ENCODE results near the gene CHKB.

CHKB gene

GRCh38 chr22:50571264-50572175, 11.1 kb downstream of the CHKB start:
- DNase-seq, result no peak

DNA sequence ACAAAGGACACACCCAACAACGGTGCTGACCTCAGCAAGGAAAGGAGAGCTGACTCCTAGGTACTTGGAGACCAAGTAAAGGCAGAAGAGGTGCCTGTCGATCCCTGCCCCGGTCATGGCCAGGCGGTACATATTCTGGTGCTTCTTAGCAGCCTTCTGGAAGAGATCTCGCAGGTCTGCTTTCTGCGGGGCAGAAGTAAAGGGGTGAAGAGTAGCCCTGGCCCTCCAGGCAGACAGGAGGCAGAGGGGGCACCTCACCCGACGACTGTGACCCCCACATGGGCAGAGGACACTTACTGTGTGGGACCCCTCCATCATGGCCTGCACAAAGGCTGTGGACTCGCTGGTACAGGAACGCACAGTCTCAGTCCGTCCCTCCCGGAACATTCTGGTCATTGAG, 11.8 kb downstream of the CHKB start:
- DNase-seq, result no peak

- no peak for DNase-seq
These were observed 12.6 kb downstream of the CHKB start for GRCh38 chr22:50569896-50570535.

DNA sequence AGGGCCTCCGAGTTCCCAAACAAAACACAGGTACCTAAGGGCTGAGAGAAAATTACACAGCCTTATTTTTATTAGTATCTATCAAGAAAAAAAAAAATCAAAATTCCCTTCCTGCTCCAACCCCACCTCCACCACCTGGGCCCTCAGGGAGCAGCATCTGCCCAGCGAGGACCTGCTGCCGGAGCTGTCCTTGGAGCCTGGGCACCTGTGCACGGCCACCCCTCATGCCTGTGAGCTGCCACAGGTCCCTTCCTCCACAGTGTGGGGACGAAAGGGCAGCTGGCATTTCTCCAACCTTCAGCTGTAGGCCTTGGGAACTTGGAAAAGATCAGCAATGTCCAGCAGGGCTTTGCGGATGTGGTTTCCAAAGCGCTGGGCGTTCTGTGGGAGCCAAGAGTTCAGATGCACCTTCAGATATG, 13.6 kb downstream of the CHKB start:
- DNase-seq, result no peak

GRCh38 chr22:50568626-50569025, 14.0 kb downstream of the CHKB start:
- DNase-seq, result no peak

DNA sequence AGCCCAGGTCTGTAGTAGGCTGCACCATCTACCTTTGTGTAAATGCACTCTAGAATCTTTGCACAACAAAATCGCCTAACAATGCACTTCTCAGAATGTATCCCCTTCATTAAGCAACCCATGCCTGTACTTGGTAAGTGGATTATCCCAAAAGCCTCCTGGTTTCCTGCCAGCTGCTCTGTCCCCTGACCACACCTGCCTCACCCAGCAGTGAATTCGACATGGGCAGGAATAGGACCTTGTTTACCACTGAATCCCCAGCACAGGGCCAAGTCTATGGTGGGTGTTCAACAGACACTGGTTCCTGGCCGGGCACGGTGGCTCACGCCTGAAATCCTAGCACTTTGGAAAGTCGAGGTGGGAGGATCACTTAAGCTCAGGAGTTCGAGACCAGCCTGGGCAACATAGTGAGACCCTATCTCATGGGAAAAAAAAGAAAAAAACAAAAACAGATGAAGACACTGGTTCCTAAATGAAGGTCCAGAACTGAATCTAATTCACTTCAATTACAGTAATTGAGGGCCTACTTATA, 14.9 kb downstream of the CHKB start:
- DNase-seq, result no peak

DNA sequence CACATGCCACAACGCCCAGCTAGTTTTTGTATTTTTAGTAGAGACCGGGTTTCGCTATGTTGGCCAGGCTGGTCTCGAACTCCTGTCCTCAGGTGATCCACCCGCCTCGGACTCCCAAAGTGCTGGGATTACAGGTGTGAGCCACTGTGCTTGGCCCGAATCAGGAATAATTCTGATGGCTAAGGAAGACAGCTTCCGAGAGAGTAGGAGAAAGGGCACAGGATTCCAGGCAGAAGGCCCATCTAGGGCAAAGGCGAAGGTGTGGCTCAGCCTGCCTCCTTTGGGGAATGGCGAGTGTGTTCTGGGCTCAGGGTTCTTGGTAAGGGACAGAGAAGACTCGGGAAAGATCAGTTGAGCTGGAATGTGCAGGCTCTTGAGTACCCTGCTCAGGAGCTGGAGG, 18.4 kb downstream of the CHKB start:
- no peak for DNase-seq

- DNase-seq, result no peak
These were observed 19.1 kb downstream of the CHKB start for GRCh38 chr22:50563413-50564160.

GRCh38 chr22:50562523-50563412, 19.9 kb downstream of the CHKB start, which contains the start of gene SYCE3:
TSS of gene SYCE3 (minus strand) at chr22:50562919. CDS start at chr22:50556405, 6,514 bp downstream.
- DNase-seq, result peak; percentile 93

DNA sequence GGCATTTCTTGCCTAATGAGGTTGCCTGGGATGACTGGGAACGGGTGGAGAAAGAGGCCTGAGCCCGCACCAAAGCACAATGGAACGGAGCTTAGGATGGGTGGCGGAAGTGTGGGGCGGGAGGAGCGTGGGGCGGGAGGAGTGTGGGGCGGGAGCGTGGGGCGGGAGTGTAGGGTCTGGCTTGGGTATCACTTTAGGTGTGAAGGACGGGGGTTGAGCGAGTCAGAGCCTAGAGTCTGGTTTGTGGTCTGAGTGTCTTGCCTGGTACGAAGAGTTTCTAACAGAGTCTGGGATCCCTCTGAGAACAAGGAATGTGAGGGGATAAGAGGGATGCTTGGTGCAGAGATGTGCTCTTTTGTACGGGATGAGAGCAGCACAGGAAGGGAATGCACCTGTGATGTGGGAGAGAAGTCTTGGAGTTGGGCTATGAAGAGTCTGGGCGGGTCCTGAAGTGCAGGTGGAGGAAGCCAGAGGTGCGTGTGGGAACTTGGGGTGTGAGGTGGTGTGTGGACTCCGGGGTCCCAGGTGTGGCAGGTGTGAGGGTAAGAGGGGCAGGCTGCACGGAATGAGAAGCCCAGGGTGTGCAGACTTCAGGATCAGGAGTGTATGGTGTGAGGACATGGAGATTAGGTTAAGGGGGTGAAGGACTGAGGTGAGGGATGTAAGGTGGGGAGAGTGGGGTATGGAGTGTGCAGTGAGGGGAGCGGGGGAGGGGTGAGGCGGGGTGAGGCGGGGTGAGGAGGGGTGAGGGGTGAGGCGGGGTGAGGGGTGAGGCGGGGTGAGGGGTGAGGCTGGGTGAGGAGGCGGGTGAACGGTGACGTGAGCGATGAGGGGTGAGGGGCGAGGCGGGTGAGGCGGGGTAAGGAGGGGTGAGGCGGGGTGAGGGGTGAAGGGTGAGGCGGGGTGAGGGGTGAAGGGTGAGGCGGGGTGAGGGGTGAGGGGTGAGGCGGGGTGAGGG, 21.0 kb downstream of the CHKB start:
- peak; percentile 26 for DNase-seq

DNA sequence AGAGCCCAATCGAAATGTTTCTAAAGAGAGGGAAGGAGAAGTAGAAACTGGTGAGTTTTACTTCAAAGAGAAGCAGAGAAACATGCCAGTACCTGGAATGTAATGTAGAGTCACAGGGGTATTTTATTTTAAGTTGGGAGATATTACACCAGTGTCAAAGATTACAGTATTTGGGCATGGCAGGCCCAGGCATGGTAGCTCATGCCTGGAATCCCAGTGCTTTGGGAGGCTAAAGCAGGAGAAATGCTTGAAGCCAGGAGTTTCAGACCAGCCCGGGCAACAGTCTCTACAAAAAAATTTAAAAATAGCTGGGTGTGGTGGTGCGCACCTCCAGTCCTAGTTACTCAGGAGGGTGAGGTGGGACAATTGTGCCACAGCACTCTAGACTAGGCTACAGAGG, 22.6 kb downstream of the CHKB start:
- peak; percentile 6 for DNase-seq

- DNase-seq, result no peak
These were observed 25.9 kb downstream of the CHKB start for GRCh38 chr22:50556703-50557102.

DNA sequence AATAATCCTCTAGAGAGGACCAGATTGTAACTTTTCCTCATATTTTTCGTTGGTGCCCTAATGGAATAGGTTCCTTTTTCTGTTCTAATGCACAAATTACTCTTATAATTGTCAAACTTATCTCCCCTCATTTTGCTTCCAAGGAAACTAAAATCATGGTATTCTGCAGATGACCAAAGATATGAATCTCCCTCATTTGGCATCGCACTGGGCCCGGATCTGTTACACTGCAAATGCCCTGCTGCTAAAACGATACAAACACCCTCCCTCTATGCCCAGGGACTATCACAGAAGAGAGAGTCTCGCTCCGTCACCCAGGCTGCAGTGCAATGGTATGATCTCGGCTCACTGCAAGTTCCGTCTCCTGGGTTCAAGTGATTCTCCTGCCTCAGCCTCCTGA, 29.3 kb downstream of the CHKB start:
- peak; percentile 6 for DNase-seq

- peak; percentile 4 for DNase-seq
These were observed 31.4 kb downstream of the CHKB start for GRCh38 chr22:50551160-50551752.

GRCh38 chr22:50550395-50550794, 32.3 kb downstream of the CHKB start:
- DNase-seq, result no peak

GRCh38 chr22:50548921-50549790, 33.5 kb downstream of the CHKB start:
- DNase-seq, result peak; percentile 21

DNA sequence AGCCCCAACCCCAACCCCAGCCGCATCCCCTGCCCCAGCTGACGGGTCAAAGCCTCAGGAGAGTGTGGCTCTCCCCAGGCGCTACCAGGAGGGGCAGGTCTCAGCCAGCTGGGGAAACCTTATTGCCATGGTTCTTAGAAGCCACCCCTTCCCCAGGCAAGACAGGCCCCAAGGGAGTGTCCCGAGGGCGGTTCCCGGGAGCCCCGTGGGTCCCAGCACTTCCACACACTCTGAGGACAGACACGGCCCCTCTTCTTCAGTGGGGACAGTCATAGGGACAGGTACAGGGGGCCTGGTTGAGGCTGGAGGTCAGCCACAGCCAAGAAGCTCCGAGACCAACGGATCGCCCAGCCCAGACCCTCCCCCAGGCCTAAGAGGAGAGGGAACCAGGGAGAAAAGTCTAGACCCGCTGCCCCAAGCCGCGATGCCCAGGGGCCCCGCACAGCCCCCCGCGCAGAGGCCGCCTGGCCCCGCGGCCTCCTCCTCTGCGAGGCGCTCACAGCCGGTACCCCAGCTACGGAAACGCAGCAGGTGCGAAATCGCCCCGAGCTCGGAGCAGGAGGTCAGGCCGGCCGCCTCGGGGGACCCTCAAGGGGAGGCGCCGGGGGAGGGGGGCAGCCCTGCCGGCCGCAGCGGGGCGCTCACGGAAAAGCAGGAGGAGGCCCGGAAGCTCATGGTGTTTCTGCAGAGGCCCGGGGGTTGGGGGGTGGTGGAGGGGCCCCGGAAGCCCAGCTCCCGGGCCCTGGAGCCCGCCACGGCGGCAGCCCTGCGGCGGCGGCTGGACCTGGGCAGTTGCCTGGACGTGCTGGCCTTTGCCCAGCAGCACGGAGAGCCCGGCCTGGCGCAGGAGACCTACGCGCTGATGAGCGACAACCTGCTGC, 34.4 kb downstream of the CHKB start:
- peak; percentile 34 for DNase-seq

- DNase-seq, result peak; percentile 17
These were observed 35.2 kb downstream of the CHKB start for GRCh38 chr22:50547263-50547985.
